NT2/D1 (cell line): ENCODE results near the gene B3GNT9.

Source experiments
- DNase-seq: peaks from one replicate; pipeline ENCODE4 v3.0.0-alpha.2; 2011; ENCODE audit warnings: low read depth, low spot score
- H3K27me3 ChIP-seq: 2 replicates; pipeline ENCODE4 v1.6.0; 2011; ENCODE audit warnings: mild to moderate bottlenecking; ENCODE audit not compliant: insufficient read length, insufficient read depth
- H3K36me3 ChIP-seq: 2 replicates; pipeline ENCODE4 v1.6.1; 2011; ENCODE audit warnings: mild to moderate bottlenecking, low read length, mixed read lengths; ENCODE audit not compliant: insufficient read depth, insufficient read length
- H3K4me1 ChIP-seq: 2 replicates; pipeline ENCODE4 v1.5.1; 2011; ENCODE audit not compliant: insufficient read depth, insufficient read length
- H3K4me3 ChIP-seq: 2 replicates; pipeline ENCODE4 v1.5.1; 2011; ENCODE audit warnings: low read depth; ENCODE audit not compliant: insufficient read length
- H3K9ac ChIP-seq: 2 replicates; pipeline ENCODE4 v1.6.0; 2011; ENCODE audit warnings: low read depth; ENCODE audit not compliant: insufficient read length
- H3K9me3 ChIP-seq: 2 replicates; pipeline ENCODE4 v1.5.1; 2011; ENCODE audit warnings: mild to moderate bottlenecking, low read length; ENCODE audit not compliant: insufficient read depth
- SUZ12 ChIP-seq: IDR thresholded peaks from 2 replicates; pipeline ENCODE4 v1.6.1; 2011; ENCODE audit not compliant: insufficient read length, insufficient read depth; ENCODE audit errors: extremely low read depth
- YY1 ChIP-seq: IDR thresholded peaks from 2 replicates; pipeline ENCODE4 v1.6.1; 2011; ENCODE audit not compliant: insufficient read length, insufficient read depth
- ZNF274 ChIP-seq: IDR thresholded peaks from 2 replicates; pipeline ENCODE4 v1.6.1; 2011; ENCODE audit warnings: mild to moderate bottlenecking, low read depth, low read length

B3GNT9 gene

DNA sequence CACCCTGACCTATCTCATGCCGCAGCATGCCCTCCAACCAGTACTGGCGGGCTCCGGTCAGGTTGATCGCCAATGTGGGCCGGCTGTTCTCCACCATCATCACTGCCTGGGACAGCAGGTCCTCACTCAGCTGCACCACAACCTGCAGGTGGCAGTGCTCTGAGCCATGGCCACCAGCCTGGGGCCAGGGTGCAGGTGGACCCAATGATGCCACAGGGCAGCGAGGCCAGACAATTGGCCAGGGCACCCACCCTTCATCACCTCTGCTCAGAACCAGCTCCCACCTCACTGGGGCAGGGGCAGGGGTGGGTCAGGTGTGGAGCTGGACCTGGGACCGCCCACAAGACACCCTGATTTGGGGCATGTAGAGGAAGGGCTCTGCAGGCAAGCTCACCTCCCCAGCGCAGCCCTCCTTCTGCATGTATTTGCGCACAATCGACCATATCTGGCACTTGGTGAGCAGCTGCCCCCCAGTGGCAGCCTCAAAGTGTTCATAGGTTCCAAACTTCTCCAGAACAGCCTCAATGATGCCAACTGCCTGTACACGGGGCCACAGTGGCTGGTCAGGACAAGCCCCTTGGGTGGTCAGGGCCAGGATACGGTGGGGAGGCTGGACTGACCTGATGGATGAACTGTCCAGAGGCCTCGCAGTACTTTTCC is 28.8 kb upstream of the B3GNT9 start:
- Histone ChIP-seq H3K27me3 (peaks cover 54% of the 10 kb centered on the region), H3K9ac (no peak overlapping the region), H3K4me3 (no peak overlapping the region), H3K4me1 (peaks cover 20% of the 10 kb centered on the region), H3K36me3 (peaks cover 42% of the 10 kb centered on the region), H3K9me3 (no peaks in the 10 kb centered on the region)
- DNase-seq: no peak
- no peak for TF ChIP-seq YY1
- no peak for TF ChIP-seq ZNF274
- no peak for TF ChIP-seq SUZ12

DNA sequence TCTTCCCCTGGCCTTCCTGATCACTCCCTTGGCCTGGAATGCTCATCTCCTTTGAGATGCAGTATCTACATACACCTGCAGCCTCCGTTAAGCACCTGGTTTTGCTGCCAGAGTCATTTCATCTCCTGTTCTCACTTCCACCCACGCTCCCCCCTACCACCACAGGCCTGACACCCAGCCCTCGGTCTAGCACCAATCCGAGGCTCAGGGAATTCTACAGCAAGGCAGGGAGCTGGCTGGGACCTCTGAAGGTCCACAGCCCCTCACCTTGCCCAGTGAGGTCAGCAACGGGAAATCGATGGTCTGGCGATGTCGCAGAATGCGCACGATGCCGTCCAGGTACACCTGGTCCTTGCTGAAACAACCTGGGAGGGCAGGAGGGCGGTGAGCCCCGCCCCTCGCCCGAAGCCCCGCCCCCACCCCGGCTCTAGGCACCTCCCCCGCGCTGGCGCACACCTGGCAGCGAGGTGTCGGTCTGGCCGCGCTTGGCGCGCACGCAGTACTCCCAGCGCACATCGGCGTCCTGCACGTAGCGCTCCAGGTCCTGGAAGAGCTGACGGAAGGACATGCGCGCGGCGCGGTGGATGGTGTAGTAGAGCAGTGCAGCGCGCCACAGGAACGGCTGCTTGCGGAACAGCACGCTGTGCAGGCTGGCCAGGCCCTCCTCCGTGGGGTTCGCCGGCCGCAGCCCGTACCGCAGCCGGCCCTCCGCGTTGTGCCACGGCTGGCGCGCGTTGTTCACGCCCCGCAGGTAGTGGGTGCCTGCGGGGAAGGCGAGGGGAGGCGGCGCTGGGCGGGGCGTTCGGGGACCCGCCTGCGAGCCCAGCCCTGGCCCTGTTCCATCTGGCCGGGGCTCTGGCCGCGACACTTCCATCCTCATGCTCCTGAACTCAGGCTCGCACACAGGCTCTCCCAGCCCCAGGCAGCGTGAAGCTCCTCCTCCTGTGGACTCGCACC is 27.2 kb upstream of the B3GNT9 start:
- peak overlapping the region; percentile 77 for H3K9ac ChIP-seq
- DNase-seq: peak; percentile 57

DNA sequence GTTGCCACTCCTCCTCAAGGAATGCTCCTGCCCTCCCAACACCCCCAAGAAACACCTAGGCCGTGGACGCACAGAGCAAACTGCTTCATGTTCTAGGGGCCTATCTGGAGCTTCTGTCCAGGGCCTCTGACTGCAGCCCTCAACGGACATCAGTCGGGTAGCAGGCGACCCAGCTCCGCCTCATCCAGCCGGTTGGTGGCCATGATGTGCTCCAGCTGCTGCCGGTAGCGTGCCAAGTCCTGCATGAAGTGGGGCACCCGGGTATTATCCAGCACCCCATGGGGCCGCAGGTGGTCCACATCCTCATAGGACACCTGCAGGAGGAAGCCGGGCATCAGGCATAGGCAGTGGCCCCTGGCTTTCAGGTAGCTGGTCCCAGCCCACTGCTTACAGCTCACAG is 25.9 kb upstream of the B3GNT9 start:
- Histone ChIP-seq H3K36me3 (peaks cover 38% of the 10 kb centered on the region), H3K9ac (no peak overlapping the region), H3K27me3 (peaks cover 75% of the 10 kb centered on the region), H3K9me3 (no peaks in the 10 kb centered on the region), H3K4me1 (peaks cover 29% of the 10 kb centered on the region), H3K4me3 (no peak overlapping the region)
- no peak for DNase-seq
- no peak for TF ChIP-seq SUZ12
- no peak for TF ChIP-seq ZNF274
- no peak for TF ChIP-seq YY1

More for the DNA sequence above, 27.2 kb upstream of the B3GNT9 start:
- Histone ChIP-seq H3K9me3 (no peaks in the 10 kb centered on the region), H3K4me3 (peak overlapping the region; percentile 44), H3K4me1 (peaks cover 29% of the 10 kb centered on the region), H3K36me3 (peaks cover 42% of the 10 kb centered on the region), H3K27me3 (peaks cover 63% of the 10 kb centered on the region)
- no peak for TF ChIP-seq ZNF274
- no peak for TF ChIP-seq YY1
- TF ChIP-seq SUZ12: no peak

DNA sequence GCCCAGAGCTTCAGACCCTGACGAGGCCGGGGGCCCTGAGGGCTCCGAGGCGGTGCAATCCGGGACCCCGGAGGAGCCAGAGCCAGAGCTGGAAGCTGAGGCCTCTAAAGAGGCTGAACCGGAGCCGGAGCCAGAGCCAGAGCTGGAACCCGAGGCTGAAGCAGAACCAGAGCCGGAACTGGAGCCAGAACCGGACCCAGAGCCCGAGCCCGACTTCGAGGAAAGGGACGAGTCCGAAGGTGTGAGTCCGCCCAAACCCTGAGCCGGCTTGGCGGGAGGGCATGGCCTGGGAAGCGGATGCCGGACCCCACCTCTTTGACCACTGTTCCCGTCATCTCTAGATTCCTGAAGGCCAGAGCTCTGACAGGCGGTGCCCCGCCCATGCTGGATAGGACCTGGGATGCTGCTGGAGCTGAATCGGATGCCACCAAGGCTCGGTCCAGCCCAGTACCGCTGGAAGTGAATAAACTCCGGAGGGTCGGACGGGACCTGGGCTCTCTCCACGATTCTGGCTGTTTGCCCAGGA is 24.0 kb upstream of the B3GNT9 start:
- TF ChIP-seq SUZ12 (no peak), ZNF274 (no peak), YY1 (no peak)
- Histone ChIP-seq H3K4me3 (peak overlapping the region; percentile 34), H3K4me1 (peaks cover 29% of the 10 kb centered on the region), H3K9me3 (no peaks in the 10 kb centered on the region), H3K36me3 (peaks cover 26% of the 10 kb centered on the region), H3K9ac (peak overlapping the region; percentile 66), H3K27me3 (peaks cover 79% of the 10 kb centered on the region)
- no peak for DNase-seq

DNA sequence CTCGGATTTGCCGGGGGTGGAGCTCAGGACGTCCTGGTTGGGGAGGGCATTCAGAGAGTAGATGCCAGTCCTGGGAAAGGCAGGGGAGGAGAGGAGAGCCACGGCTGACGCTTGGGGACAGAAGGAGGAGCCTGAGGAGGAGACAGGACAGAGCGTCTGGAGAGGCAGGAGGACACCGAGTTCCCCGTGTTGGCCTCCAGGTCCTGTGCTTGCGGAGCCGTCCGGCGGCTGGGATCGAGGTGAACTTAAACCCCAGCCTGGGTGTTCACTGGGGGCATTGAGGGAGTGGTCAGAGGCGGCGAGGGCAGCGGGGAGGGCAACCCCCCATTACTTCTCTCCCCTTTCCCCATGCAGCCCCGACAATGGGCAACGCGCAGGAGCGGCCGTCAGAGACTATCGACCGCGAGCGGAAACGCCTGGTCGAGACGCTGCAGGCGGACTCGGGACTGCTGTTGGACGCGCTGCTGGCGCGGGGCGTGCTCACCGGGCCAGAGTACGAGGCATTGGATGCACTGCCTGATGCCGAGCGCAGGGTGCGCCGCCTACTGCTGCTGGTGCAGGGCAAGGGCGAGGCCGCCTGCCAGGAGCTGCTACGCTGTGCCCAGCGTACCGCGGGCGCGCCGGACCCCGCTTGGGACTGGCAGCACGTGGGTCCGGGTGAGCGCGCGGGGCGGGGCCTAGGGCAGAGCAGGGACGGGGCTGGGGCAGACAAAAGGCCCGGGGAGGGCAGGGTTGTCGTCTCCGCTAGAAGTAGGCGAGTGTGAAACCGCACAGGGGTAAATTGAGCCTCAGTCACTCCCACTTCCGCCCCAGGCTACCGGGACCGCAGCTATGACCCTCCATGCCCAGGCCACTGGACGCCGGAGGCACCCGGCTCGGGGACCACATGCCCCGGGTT is 23.3 kb upstream of the B3GNT9 start:
- H3K4me3 ChIP-seq: peak overlapping the region; percentile 34
- no peak for DNase-seq
- H3K9ac ChIP-seq: peak overlapping the region; percentile 66

DNA sequence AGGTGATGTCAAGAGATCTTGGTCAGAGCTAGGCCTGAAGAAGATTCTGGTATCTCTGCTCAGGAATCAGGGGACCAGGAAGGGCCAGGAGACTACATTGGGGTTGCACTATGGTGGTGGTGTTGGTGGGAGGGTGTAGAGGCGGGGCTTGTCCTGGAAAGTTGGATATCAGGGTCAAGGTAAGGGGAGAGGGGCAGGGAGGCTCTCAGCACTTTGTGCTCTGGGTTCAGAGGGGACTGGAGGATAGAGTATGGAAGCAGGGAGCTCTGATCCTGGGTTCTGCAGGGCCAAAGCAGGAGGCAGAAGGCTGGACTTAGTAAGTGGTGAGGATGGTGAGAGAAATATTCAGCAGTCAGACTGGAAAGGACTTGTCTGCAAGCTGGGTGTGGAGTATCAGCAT is 22.5 kb upstream of the B3GNT9 start:
- Histone ChIP-seq H3K9me3 (no peaks in the 10 kb centered on the region), H3K36me3 (peaks cover 21% of the 10 kb centered on the region), H3K4me1 (peaks cover 24% of the 10 kb centered on the region), H3K9ac (peak overlapping the region; percentile 66), H3K4me3 (peak overlapping the region; percentile 34), H3K27me3 (peaks cover 80% of the 10 kb centered on the region)
- no peak for TF ChIP-seq SUZ12
- no peak for TF ChIP-seq ZNF274
- TF ChIP-seq YY1: no peak
- no peak for DNase-seq

More for the DNA sequence above, 23.3 kb upstream of the B3GNT9 start:
- H3K4me1 ChIP-seq: peaks cover 28% of the 10 kb centered on the region
- H3K9me3 ChIP-seq: no peaks in the 10 kb centered on the region
- TF ChIP-seq SUZ12: no peak
- TF ChIP-seq ZNF274: no peak
- TF ChIP-seq YY1: no peak
- peaks cover 21% of the 10 kb centered on the region for H3K36me3 ChIP-seq
- peaks cover 80% of the 10 kb centered on the region for H3K27me3 ChIP-seq
